ENCODE results near the gene KCNJ15.

KCNJ15 gene

GRCh38 chr21:38352536-38353219, 95.9 kb downstream of the KCNJ15 start:
- H3K79me2 ChIP-seq (ENCODE audit: insufficient read depth, low read depth), result no peaks in the 10 kb centered on the region
- H3K4me3 ChIP-seq (IDR thresholded peaks at IDR 0.05; ENCODE audit: insufficient read depth, low read depth, low read length), result no peak overlapping the region
- no peak overlapping the region for H2AFZ ChIP-seq (ENCODE audit: low read depth)
- no peak overlapping the region for H3K27ac ChIP-seq
- TF ChIP-seq CTCF (conservative IDR thresholded peaks at IDR 0.05; ENCODE audit: low read depth, low read length), result peak; percentile 74
- no peaks in the 10 kb centered on the region for H4K20me1 ChIP-seq (ENCODE audit: insufficient read depth)
- no peak overlapping the region for H3K9ac ChIP-seq
- H3K36me3 ChIP-seq (ENCODE audit: insufficient read depth), result no peaks in the 10 kb centered on the region
- no peaks in the 10 kb centered on the region for H3K27me3 ChIP-seq (ENCODE audit: insufficient read depth, low read depth)
- H3K4me1 ChIP-seq (ENCODE audit: low read depth, poor library complexity, severe bottlenecking), result no peaks in the 10 kb centered on the region
- H3K4me2 ChIP-seq, result no peak overlapping the region

GRCh38 chr21:38354231-38354630, 97.4 kb downstream of the KCNJ15 start:
- Histone ChIP-seq H3K27ac (no peak overlapping the region), H3K36me3 (ENCODE audit: insufficient read depth) (no peaks in the 10 kb centered on the region), H3K9ac (no peak overlapping the region), H3K4me2 (no peak overlapping the region), H3K4me1 (ENCODE audit: low read depth, poor library complexity, severe bottlenecking) (no peaks in the 10 kb centered on the region), H4K20me1 (ENCODE audit: insufficient read depth) (no peaks in the 10 kb centered on the region), H3K79me2 (ENCODE audit: insufficient read depth, low read depth) (no peaks in the 10 kb centered on the region), H2AFZ (ENCODE audit: low read depth) (no peak overlapping the region), H3K4me3 (IDR thresholded peaks at IDR 0.05; ENCODE audit: insufficient read depth, low read depth, low read length) (no peak overlapping the region), H3K27me3 (ENCODE audit: insufficient read depth, low read depth) (no peaks in the 10 kb centered on the region)
- no peak for TF ChIP-seq CTCF (conservative IDR thresholded peaks at IDR 0.05; ENCODE audit: low read depth, low read length)

- Histone ChIP-seq H3K27me3 (ENCODE audit: insufficient read depth, low read depth) (no peaks in the 10 kb centered on the region), H3K27ac (no peak overlapping the region), H4K20me1 (ENCODE audit: insufficient read depth) (no peaks in the 10 kb centered on the region), H3K4me2 (no peak overlapping the region), H3K4me1 (ENCODE audit: low read depth, poor library complexity, severe bottlenecking) (no peaks in the 10 kb centered on the region), H3K79me2 (ENCODE audit: insufficient read depth, low read depth) (no peaks in the 10 kb centered on the region), H2AFZ (ENCODE audit: low read depth) (no peak overlapping the region), H3K4me3 (IDR thresholded peaks at IDR 0.05; ENCODE audit: insufficient read depth, low read depth, low read length) (no peak overlapping the region), H3K36me3 (ENCODE audit: insufficient read depth) (no peaks in the 10 kb centered on the region), H3K9ac (no peak overlapping the region)
- no peak for TF ChIP-seq CTCF (conservative IDR thresholded peaks at IDR 0.05; ENCODE audit: low read depth, low read length)
Measured at GRCh38 chr21:38354746-38355145, 98.0 kb downstream of the KCNJ15 start.

- H3K4me1 ChIP-seq (ENCODE audit: low read depth, poor library complexity, severe bottlenecking), result no peaks in the 10 kb centered on the region
- H3K9ac ChIP-seq, result no peak overlapping the region
- no peaks in the 10 kb centered on the region for H3K27me3 ChIP-seq (ENCODE audit: insufficient read depth, low read depth)
- H3K79me2 ChIP-seq (ENCODE audit: insufficient read depth, low read depth), result no peaks in the 10 kb centered on the region
- no peaks in the 10 kb centered on the region for H4K20me1 ChIP-seq (ENCODE audit: insufficient read depth)
- TF ChIP-seq CTCF (conservative IDR thresholded peaks at IDR 0.05; ENCODE audit: low read depth, low read length), result no peak
- H2AFZ ChIP-seq (ENCODE audit: low read depth), result no peak overlapping the region
- H3K4me3 ChIP-seq (IDR thresholded peaks at IDR 0.05; ENCODE audit: insufficient read depth, low read depth, low read length), result no peak overlapping the region
- H3K27ac ChIP-seq, result no peak overlapping the region
- no peaks in the 10 kb centered on the region for H3K36me3 ChIP-seq (ENCODE audit: insufficient read depth)
- no peak overlapping the region for H3K4me2 ChIP-seq
Measured at GRCh38 chr21:38355353-38355752, 98.6 kb downstream of the KCNJ15 start.

Measured in KMS-11 (cell line).